Karpas-422 (cell line): ENCODE measurements around the gene SH3GL1. TPM values are rescaled to one million over a fixed set of nuclear protein-coding genes. Genes with fewer than 3 reads are reported as not detected.

Experiments used
- DNase-seq: peaks from one replicate; pipeline ENCODE4 v3.0.0-alpha.2; 2015
- H2AFZ ChIP-seq: fragments of 200-600 bp; sonication (generic); 2 replicates; pipeline ENCODE4 v1.6.1; 2014; ENCODE audit warnings: antibody characterized with exemption, low read length, mixed read lengths
- H3K27ac ChIP-seq: fragments of 200-600 bp; sonication (generic); 2 replicates; pipeline ENCODE4 v1.5.1; 2014; ENCODE audit warnings: mild to moderate bottlenecking, low read length, moderate library complexity
- H3K27me3 ChIP-seq: fragments of 200-600 bp; sonication (generic); 2 replicates; pipeline ENCODE4 v1.6.1; 2014; ENCODE audit warnings: low read length, mixed read lengths
- H3K36me3 ChIP-seq: fragments of 200-600 bp; sonication (generic); 2 replicates; pipeline ENCODE4 v1.6.1; 2014; ENCODE audit warnings: low read length, mixed read lengths; ENCODE audit not compliant: insufficient read depth
- H3K4me1 ChIP-seq: fragments of 200-600 bp; sonication (generic); 2 replicates; pipeline ENCODE4 v1.6.1; 2014; ENCODE audit warnings: mild to moderate bottlenecking, low read length, mixed read lengths
- H3K4me2 ChIP-seq: fragments of 200-600 bp; sonication (generic); 2 replicates; pipeline ENCODE4 v1.6.1; 2014; ENCODE audit warnings: low read length, low read depth, mild to moderate bottlenecking; ENCODE audit not compliant: poor library complexity, severe bottlenecking
- H3K4me3 ChIP-seq: fragments of 200-600 bp; sonication (generic); 2 replicates; pipeline ENCODE4 v1.5.1; 2014; ENCODE audit warnings: mild to moderate bottlenecking, antibody characterized with exemption, low read length, mixed read lengths
- H3K79me2 ChIP-seq: fragments of 200-600 bp; sonication (generic); 2 replicates; pipeline ENCODE4 v1.6.1; 2014; ENCODE audit warnings: mild to moderate bottlenecking, low read length, mixed read lengths
- H3K9ac ChIP-seq: fragments of 200-600 bp; sonication (generic); 2 replicates; pipeline ENCODE4 v1.6.0; 2014; ENCODE audit warnings: low read length
- H3K9me2 ChIP-seq: fragments of 200-600 bp; sonication (generic), shearing (Covaris generic); replicated peaks from 2 replicates; pipeline ENCODE4 v1.6.0; 2014; ENCODE audit warnings: mild to moderate bottlenecking, low read length, moderate library complexity; ENCODE audit not compliant: insufficient read depth
- H3K9me3 ChIP-seq: fragments of 300-700, 200-600 bp; sonication (generic); 2 replicates; pipeline ENCODE4 v1.6.1; 2014; ENCODE audit warnings: low read length, mixed read lengths
- H4K20me1 ChIP-seq: fragments of 200-600 bp; sonication (generic); 2 replicates; pipeline ENCODE4 v1.6.1; 2014; ENCODE audit warnings: mild to moderate bottlenecking, antibody characterized with exemption, low read length, low read depth; ENCODE audit not compliant: insufficient read depth
- total RNA-seq: library from RNA; depleted of rRNA; stranded (reverse); fragments of >200 nt; shearing (Covaris generic); gene quantifications from 2 replicates; pipeline ENCODE4 v1.2.3, GENCODE V29; 2014; ENCODE audit warnings: low replicate concordance

The SH3GL1 gene
- total RNA-seq, 1 experiment from 2014 or later, result 13.4 TPM

DNA sequence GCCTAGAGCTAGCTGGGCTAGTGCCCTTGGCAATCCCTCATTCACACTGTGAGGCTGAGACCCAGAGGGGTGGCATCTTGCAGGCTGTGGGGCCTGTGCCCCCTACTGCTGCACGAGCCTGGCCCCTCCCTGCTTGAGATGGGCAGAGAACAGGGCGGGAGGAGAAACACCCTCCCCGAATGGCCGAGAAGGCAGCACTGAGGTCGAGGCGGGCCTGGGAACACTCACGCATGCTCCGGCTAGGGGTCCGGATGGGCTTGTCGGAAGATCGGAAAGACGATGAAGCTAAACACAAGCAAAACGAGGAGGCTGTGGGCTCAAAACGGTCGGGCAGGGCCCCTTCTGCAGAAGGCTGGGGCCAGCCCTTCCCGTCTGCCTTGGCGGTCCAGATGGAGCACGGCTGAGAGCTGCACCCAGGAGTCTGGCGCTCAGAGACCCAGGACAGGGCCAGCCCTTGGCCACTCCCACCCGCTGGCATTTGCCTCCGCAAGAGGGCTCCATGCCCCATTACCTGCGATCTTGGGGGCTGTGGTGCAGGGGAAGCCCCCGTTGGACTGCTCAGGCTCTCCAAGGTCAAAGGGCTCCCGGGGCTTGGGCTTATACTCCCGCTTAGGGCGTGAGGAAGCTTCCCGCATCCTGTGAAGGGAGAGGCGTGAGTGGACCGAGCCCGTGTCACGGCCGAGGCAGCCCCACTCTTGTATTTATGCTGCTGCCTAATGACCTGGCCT, 38.1 kb downstream of the SH3GL1 start:
- H3K27me3 ChIP-seq, result no peaks in the 10 kb centered on the region
- H3K4me1 ChIP-seq, result no peaks in the 10 kb centered on the region
- H3K79me2 ChIP-seq, result no peaks in the 10 kb centered on the region
- no peaks in the 10 kb centered on the region for H3K36me3 ChIP-seq
- no peak overlapping the region for H3K27ac ChIP-seq
- H3K9me2 ChIP-seq, result no peaks in the 10 kb centered on the region
- H3K9ac ChIP-seq, result no peak overlapping the region
- no peaks in the 10 kb centered on the region for H3K9me3 ChIP-seq
- H4K20me1 ChIP-seq, result no peaks in the 10 kb centered on the region
- no peak overlapping the region for H2AFZ ChIP-seq
- no peak overlapping the region for H3K4me2 ChIP-seq
- DNase-seq, result no peak
- no peak overlapping the region for H3K4me3 ChIP-seq

DNA sequence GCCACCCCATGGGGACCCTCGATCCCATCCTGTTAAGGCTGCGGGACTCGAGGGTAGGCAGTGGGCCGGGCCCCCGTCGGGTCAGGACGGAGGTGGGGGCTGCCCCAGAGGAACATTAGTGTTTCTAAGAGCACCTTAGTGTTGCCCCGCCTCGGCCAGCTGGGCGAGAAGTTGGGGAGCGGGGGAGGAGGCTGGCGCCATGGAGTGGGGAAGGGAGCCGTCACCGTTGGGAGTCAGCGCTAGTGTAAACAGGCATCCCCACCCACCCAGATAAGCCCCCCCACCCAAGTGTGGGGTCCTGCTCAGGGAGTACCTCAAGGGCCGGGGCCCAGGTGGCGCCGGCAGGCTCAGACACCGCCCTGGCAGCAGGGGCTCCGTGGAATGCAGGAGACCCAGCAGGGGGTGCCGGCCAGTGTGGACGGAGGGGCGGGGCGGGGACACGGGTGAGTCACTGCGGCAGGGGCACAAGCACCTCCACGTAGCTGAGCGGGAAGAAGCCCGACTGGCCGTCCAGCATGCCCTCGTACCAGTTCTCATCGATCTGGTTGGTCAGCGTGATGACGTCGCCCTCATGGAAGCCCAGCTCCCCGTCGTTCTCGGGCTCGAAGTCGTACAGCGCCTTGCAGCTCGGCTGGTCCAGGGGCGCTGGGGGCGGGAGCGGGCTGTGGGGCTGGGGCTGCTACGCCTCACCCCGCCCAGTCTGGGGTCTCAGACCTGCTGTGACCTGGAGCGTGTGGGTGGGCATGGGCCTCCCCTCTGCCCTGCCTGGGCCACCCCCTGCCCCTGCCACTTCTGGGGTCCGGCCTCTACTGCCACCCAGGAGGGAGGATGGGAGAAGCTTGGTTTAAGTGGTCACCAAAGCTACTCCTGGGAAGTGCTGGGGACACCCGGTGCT, 38.9 kb downstream of the SH3GL1 start:
- H3K9ac ChIP-seq, result no peak overlapping the region
- H3K36me3 ChIP-seq, result no peaks in the 10 kb centered on the region
- no peaks in the 10 kb centered on the region for H3K9me3 ChIP-seq
- H3K4me1 ChIP-seq, result no peaks in the 10 kb centered on the region
- DNase-seq, result no peak
- no peak overlapping the region for H2AFZ ChIP-seq
- no peak overlapping the region for H3K4me3 ChIP-seq
- no peaks in the 10 kb centered on the region for H3K79me2 ChIP-seq
- H3K27ac ChIP-seq, result no peak overlapping the region
- no peak overlapping the region for H3K4me2 ChIP-seq
- H3K27me3 ChIP-seq, result no peaks in the 10 kb centered on the region
- no peaks in the 10 kb centered on the region for H3K9me2 ChIP-seq
- no peaks in the 10 kb centered on the region for H4K20me1 ChIP-seq

DNA sequence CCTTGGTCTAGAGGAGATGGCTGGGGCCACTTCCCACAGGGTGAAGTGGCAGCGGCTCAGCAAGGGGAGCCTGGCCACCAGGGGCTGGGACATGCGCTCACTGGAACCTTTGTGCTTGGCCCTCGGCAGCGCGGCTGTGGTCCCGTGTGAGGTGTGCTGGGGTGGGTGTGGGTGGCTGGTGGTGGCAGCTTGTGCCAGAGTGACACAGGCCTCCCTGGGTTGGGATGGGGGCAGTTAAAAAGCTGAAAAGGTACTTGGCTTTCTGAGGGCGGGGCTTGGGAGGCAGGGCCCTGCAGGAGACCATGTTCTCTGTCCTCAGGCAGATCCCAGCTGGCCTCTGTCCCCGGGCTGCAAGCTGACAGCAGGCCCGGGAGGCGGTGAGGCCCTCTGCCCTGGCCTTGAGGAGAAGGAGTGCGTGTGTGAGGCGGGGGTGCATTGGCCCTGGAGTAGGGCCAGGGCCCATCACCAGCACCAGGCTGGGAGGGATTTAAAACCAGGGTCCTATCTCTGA, 39.7 kb downstream of the SH3GL1 start:
- Histone ChIP-seq H3K27ac (no peak overlapping the region), H3K27me3 (no peaks in the 10 kb centered on the region), H3K4me3 (no peak overlapping the region), H3K9me2 (no peaks in the 10 kb centered on the region), H3K9me3 (no peaks in the 10 kb centered on the region), H3K79me2 (no peaks in the 10 kb centered on the region), H2AFZ (no peak overlapping the region), H4K20me1 (no peaks in the 10 kb centered on the region), H3K9ac (no peak overlapping the region), H3K4me2 (no peak overlapping the region), H3K4me1 (no peaks in the 10 kb centered on the region), H3K36me3 (no peaks in the 10 kb centered on the region)
- no peak for DNase-seq

DNA sequence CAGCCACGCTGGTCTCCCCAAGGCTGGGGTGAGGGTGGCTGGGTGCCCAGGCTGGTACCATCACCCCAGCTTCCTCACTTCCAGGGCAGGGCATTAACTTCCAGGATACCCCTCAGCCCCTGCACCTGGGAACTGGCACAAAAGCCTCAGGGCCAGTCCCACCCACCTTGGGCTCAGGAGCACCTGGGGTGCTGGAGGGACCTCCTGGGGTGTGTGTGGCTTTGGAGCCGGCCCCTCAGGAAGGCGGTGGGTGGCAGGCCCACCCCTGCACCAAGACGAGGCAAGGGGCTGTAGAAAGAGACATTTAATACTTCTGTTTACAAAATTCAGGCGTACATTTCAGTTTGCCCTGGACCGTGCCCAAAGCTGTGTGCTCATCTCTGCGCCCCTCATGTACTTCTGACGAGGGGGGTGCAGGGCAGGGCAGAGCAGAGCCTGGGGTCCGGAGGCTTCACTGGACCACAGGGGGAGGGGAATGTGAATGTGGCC, 40.2 kb downstream of the SH3GL1 start:
- no peak overlapping the region for H3K27ac ChIP-seq
- no peaks in the 10 kb centered on the region for H3K9me2 ChIP-seq
- no peak overlapping the region for H2AFZ ChIP-seq
- no peaks in the 10 kb centered on the region for H3K36me3 ChIP-seq
- no peak overlapping the region for H3K4me2 ChIP-seq
- H3K9me3 ChIP-seq, result no peaks in the 10 kb centered on the region
- H4K20me1 ChIP-seq, result no peaks in the 10 kb centered on the region
- H3K9ac ChIP-seq, result no peak overlapping the region
- H3K4me1 ChIP-seq, result no peaks in the 10 kb centered on the region
- H3K79me2 ChIP-seq, result no peaks in the 10 kb centered on the region
- H3K27me3 ChIP-seq, result no peaks in the 10 kb centered on the region
- no peak for DNase-seq
- H3K4me3 ChIP-seq, result no peak overlapping the region

DNA sequence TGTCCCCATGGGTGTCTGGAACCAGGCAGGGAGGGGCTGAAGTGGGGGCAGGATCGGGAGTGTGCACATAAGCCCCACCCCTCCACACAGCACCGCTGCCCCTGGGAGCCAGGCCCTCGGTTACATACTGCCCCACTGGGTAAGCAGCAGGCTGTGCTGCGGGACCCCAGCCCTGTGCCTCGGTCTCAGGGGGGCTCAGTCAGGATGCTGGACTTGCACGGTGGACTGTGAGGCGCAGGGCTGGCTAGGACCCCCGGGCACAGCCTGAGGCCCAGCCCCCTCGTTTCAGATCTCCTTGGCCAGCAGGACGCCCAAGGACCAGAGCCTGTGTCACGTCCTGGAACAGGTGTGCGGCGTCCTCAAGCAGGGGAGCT, 40.7 kb downstream of the SH3GL1 start:
- H3K36me3 ChIP-seq, result no peaks in the 10 kb centered on the region
- H3K4me1 ChIP-seq, result no peaks in the 10 kb centered on the region
- no peaks in the 10 kb centered on the region for H4K20me1 ChIP-seq
- no peaks in the 10 kb centered on the region for H3K79me2 ChIP-seq
- DNase-seq, result no peak
- no peak overlapping the region for H3K27ac ChIP-seq
- no peaks in the 10 kb centered on the region for H3K27me3 ChIP-seq
- H3K4me3 ChIP-seq, result no peak overlapping the region
- H2AFZ ChIP-seq, result no peak overlapping the region
- no peak overlapping the region for H3K4me2 ChIP-seq
- no peaks in the 10 kb centered on the region for H3K9me3 ChIP-seq
- no peaks in the 10 kb centered on the region for H3K9me2 ChIP-seq
- H3K9ac ChIP-seq, result no peak overlapping the region

DNA sequence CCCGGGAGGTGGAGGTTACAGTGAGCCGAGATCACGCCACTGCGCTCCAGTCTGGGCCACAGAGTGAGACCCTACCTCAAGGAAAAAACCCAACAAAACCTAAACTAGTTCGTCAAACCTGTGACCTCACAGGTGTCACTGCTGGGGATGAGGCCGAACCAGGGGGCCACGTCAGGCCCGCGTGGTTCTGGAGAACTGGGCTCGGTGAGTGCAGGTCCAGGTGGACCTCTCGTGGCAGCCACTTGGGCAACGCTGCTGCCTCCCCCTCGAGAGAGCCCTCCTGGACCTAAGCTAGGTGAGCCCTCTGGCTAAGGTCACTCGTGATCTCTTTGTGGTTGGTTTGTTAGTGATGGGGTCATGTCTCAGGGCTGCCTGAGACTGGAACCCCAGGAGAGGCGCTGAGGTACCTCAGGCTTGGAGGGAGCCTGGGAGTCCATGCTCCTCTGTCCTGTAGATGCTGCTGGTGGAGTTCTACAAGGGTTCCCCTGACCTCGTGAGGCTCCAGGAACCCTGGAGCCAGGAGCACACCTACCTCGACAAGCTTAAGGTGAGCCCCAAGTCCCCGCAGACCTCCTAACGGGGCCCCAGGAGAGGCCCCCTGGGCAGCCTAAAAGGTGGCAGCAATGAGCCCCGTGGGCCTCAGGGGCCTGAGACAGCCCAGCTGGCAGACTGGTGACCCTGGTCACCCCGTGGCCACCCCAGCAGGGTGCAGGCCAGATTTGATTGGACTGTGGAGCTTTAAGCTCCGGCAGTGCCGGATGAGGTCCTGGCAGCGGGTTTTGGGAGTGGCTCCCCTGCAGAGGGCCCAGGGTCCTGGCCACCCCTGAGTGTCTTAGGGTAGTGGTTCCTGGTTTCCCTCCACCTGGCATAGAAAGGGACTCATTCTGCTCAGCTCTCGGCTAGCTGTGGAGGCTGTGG, 41.4 kb downstream of the SH3GL1 start:
- Histone ChIP-seq H4K20me1 (no peaks in the 10 kb centered on the region), H3K9me2 (no peaks in the 10 kb centered on the region), H3K27ac (no peak overlapping the region), H3K4me1 (no peaks in the 10 kb centered on the region), H3K9ac (no peak overlapping the region), H3K79me2 (no peaks in the 10 kb centered on the region), H3K36me3 (no peaks in the 10 kb centered on the region), H3K4me3 (no peak overlapping the region), H3K4me2 (no peak overlapping the region), H2AFZ (no peak overlapping the region), H3K9me3 (no peaks in the 10 kb centered on the region), H3K27me3 (no peaks in the 10 kb centered on the region)
- no peak for DNase-seq

DNA sequence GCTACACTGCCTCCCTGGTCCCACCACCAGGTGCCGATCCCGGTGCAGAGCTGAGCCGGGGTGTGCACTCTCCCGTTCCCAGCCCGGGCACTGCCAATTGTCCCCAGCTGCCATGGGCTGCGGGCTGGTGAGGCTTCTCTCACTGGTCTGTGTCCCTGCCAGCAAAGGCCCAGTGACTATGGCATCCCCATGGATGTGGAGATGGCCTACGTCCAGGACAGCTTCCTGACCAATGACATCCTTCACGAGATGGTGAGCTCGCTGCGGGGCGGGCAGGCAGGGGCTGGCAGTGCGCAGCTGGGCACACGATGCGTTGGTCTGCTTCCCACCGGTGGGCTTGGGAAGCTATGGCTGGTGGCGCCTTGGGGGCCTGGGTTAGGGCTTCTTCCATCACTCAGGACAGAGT, 42.4 kb downstream of the SH3GL1 start:
- DNase-seq, result no peak
- no peak overlapping the region for H2AFZ ChIP-seq
- no peaks in the 10 kb centered on the region for H3K9me2 ChIP-seq
- H3K36me3 ChIP-seq, result no peaks in the 10 kb centered on the region
- no peak overlapping the region for H3K4me2 ChIP-seq
- no peak overlapping the region for H3K9ac ChIP-seq
- H3K4me3 ChIP-seq, result no peak overlapping the region
- no peak overlapping the region for H3K27ac ChIP-seq
- no peaks in the 10 kb centered on the region for H4K20me1 ChIP-seq
- no peaks in the 10 kb centered on the region for H3K4me1 ChIP-seq
- H3K27me3 ChIP-seq, result no peaks in the 10 kb centered on the region
- no peaks in the 10 kb centered on the region for H3K79me2 ChIP-seq
- no peaks in the 10 kb centered on the region for H3K9me3 ChIP-seq
